ENCODE results near the gene TMC7. TPM values are rescaled to one million over a fixed set of nuclear protein-coding genes. Genes with fewer than 3 reads are reported as not detected.

The TMC7 gene
- total and polyA plus RNA-seq, 2 donors = 0.14 to 0.41 TPM

DNA sequence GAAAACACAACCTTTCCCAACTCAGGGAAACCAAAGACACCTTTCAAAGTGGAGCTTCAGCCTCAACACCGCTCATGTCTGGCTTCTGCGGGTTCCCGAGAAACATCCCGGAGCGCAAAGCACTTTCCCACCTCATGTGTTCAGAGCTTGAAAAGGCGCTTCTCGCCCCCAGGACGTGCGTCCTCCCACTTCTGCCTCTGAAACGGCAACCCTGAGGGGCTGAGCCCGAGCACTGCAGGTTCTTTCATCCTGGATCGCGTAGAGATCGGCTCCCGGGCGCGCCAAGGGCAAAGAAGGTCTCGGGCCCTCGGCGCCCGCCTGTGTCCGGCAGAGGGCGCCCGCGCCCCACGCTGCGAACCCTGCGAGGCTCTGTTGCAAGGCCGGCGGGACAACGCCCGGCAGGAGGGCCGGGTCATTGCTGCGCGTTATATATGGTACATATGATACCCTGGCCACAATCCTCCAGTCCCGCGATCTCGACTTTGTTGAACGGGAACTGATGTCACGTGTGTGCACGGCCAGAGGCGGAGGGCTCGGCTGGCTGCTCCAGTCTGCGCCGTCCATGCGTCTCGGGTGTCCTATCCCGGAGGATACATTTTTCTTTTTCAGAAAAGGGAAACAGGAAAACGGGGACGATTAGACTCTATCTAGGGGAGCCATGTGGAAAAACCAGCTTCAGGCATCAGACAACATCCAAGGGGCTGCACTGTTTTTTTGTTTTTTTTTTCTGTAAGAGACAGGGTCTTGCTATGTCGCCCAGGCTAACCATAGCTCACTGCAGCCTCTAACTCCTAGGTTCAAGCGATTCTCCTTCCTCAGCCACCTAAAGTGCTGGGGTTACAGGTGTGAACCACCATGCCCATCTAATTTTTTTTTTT is 102.8 kb downstream of the TMC7 start:
- Histone ChIP-seq H3K9me3 (ENCODE audit: control insufficient read depth in 2 of 2, insufficient read depth in 1 of 2, low read length in 1 of 2) (no peaks in the 10 kb centered on the region), H3K27me3 (ENCODE audit: control insufficient read depth in 2 of 2, insufficient read depth in 1 of 2, low read length in 1 of 2) (peaks cover 7 to 15% of the 10 kb centered on the region in 2 donors), H3K27ac (ENCODE audit: low read depth in 1 of 2, low read length in 1 of 2) (no peak overlapping the region), H3K4me1 (ENCODE audit: control insufficient read depth in 2 of 2, insufficient read depth in 2 of 2, low read length in 2 of 2) (peaks cover 0 to 9% of the 10 kb centered on the region in 2 donors), H3K4me3 (ENCODE audit: low read length in 2 of 2) (peak overlapping the region in 1 of 2 donors; percentile 22), H3K36me3 (ENCODE audit: control insufficient read depth in 2 of 2, insufficient read depth in 2 of 2, low read length in 1 of 2) (no peaks in the 10 kb centered on the region)
- peak; percentile 11 to 81 (median 49) for DNase-seq (ENCODE audit: low read depth in 6 of 9, low spot score in 9 of 9)
- WGBS = 9% methylated on average over 52 of the region's 52 CpGs

DNA sequence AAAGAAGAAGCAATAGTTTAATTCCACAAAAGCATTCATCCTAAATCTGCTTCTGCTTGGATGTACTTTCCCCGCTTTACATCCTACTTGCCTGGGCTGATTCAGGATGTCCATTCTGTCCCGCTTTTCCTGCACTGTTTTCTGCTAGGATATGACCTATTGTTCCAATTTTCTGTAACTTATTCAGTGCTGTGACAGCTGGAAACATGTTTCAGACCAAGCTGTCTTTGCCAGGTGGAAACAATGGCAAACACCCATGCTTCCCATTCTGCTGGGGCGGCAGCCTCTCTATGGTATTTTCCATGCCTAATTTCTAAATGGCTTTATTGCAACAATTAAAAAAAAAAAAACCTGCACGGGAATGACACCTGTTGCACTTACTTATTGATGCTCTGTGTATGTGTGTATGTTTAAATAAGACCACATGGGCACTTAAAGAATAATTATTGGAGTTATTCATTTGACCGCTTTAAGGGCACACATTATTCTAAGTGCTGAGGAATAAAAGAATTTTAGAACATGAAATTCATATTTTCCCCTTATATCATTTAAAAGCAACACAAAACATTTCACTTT is 104.7 kb downstream of the TMC7 start:
- Histone ChIP-seq H3K27me3 (ENCODE audit: control insufficient read depth in 2 of 2, insufficient read depth in 1 of 2, low read length in 1 of 2) (peaks cover 7 to 15% of the 10 kb centered on the region in 2 donors), H3K27ac (ENCODE audit: low read depth in 1 of 2, low read length in 1 of 2) (no peak overlapping the region), H3K4me3 (ENCODE audit: low read length in 2 of 2) (no peak overlapping the region), H3K9me3 (ENCODE audit: control insufficient read depth in 2 of 2, insufficient read depth in 1 of 2, low read length in 1 of 2) (no peaks in the 10 kb centered on the region), H3K36me3 (ENCODE audit: control insufficient read depth in 2 of 2, insufficient read depth in 2 of 2, low read length in 1 of 2) (no peaks in the 10 kb centered on the region), H3K4me1 (ENCODE audit: control insufficient read depth in 2 of 2, insufficient read depth in 2 of 2, low read length in 2 of 2) (peaks cover 0 to 9% of the 10 kb centered on the region in 2 donors)
- DNase-seq (ENCODE audit: low read depth in 6 of 9, low spot score in 9 of 9) = no peak
- WGBS = 95% methylated on average over 5 of the region's 5 CpGs

DNA sequence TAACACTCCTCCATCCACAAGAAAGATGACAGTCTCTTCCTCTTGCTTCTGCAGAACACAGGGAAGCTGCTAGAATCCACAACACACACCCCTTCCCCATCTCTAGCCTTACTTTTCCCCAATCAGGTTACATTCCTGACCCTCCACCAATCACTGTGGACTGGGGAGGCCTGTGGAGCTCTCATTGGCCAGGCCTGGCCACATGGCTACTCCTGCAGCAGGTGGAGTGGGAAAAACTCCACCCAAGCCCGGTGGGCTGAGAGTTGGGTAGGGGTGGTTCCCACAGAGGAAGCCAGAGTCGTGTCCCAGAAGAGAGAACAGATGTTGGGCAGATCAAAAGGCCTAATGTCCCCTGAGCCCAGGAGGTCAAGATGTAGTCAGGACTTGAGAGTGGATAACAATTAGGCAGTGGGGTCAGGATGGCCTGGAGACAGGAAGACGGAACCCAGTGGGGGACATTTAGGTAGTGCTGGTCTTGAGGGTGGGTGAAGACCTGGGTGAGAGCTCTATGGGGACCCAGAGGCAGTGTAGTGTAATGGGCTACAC is 105.7 kb downstream of the TMC7 start:
- no peaks in the 10 kb centered on the region for H3K36me3 ChIP-seq (ENCODE audit: control insufficient read depth in 2 of 2, insufficient read depth in 2 of 2, low read length in 1 of 2)
- WGBS = 90% methylated on average over 3 of the region's 3 CpGs
- no peak overlapping the region for H3K27ac ChIP-seq (ENCODE audit: low read depth in 1 of 2, low read length in 1 of 2)
- H3K9me3 ChIP-seq (ENCODE audit: control insufficient read depth in 2 of 2, insufficient read depth in 1 of 2, low read length in 1 of 2) = no peaks in the 10 kb centered on the region
- no peak for DNase-seq (ENCODE audit: low read depth in 6 of 9, low spot score in 9 of 9)
- H3K4me1 ChIP-seq (ENCODE audit: control insufficient read depth in 2 of 2, insufficient read depth in 2 of 2, low read length in 2 of 2) = peaks cover 0 to 9% of the 10 kb centered on the region in 2 donors
- no peak overlapping the region for H3K4me3 ChIP-seq (ENCODE audit: low read length in 2 of 2)
- peaks cover 7 to 15% of the 10 kb centered on the region in 2 donors for H3K27me3 ChIP-seq (ENCODE audit: control insufficient read depth in 2 of 2, insufficient read depth in 1 of 2, low read length in 1 of 2)

DNA sequence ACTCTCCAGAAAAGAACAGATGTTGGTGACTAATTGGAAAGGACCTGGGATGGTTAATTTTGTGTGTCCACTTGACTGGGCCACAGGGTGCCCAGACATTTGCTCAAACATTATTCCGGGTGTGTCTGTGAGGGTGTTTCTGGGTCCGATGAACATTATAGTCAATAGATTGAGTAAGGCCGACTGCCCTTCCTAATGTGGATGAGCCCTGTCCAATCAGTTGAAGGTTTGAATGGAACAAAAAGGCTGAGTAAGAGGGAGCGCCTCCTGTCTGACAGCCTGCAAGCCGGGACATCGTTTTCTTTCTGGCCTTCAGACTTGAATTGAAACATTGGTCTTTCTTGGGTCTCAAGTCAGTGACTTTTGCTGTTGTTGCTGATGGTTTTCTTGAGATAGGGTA is 107.2 kb downstream of the TMC7 start:
- 98% methylated on average over 6 of the region's 6 CpGs for WGBS
- Histone ChIP-seq H3K27ac (ENCODE audit: low read depth in 1 of 2, low read length in 1 of 2) (no peak overlapping the region), H3K9me3 (ENCODE audit: control insufficient read depth in 2 of 2, insufficient read depth in 1 of 2, low read length in 1 of 2) (no peaks in the 10 kb centered on the region), H3K36me3 (ENCODE audit: control insufficient read depth in 2 of 2, insufficient read depth in 2 of 2, low read length in 1 of 2) (no peaks in the 10 kb centered on the region), H3K4me1 (ENCODE audit: control insufficient read depth in 2 of 2, insufficient read depth in 2 of 2, low read length in 2 of 2) (peaks cover 0 to 8% of the 10 kb centered on the region in 2 donors), H3K4me3 (ENCODE audit: low read length in 2 of 2) (no peak overlapping the region), H3K27me3 (ENCODE audit: control insufficient read depth in 2 of 2, insufficient read depth in 1 of 2, low read length in 1 of 2) (peaks cover 4 to 11% of the 10 kb centered on the region in 2 donors)
- no peak for DNase-seq (ENCODE audit: low read depth in 6 of 9, low spot score in 9 of 9)

GRCh38 chr16:19092653-19093410 is 109.1 kb downstream of the TMC7 start:
- Histone ChIP-seq H3K27me3 (ENCODE audit: control insufficient read depth in 2 of 2, insufficient read depth in 1 of 2, low read length in 1 of 2) (no peaks in the 10 kb centered on the region), H3K36me3 (ENCODE audit: control insufficient read depth in 2 of 2, insufficient read depth in 2 of 2, low read length in 1 of 2) (no peaks in the 10 kb centered on the region), H3K9me3 (ENCODE audit: control insufficient read depth in 2 of 2, insufficient read depth in 1 of 2, low read length in 1 of 2) (no peaks in the 10 kb centered on the region), H3K4me3 (ENCODE audit: low read length in 2 of 2) (no peak overlapping the region), H3K27ac (ENCODE audit: low read depth in 1 of 2, low read length in 1 of 2) (no peak overlapping the region), H3K4me1 (ENCODE audit: control insufficient read depth in 2 of 2, insufficient read depth in 2 of 2, low read length in 2 of 2) (no peaks in the 10 kb centered on the region)
- WGBS = 89% methylated on average over 2 of the region's 2 CpGs
- DNase-seq (ENCODE audit: low read depth in 6 of 9, low spot score in 9 of 9) = no peak

DNA sequence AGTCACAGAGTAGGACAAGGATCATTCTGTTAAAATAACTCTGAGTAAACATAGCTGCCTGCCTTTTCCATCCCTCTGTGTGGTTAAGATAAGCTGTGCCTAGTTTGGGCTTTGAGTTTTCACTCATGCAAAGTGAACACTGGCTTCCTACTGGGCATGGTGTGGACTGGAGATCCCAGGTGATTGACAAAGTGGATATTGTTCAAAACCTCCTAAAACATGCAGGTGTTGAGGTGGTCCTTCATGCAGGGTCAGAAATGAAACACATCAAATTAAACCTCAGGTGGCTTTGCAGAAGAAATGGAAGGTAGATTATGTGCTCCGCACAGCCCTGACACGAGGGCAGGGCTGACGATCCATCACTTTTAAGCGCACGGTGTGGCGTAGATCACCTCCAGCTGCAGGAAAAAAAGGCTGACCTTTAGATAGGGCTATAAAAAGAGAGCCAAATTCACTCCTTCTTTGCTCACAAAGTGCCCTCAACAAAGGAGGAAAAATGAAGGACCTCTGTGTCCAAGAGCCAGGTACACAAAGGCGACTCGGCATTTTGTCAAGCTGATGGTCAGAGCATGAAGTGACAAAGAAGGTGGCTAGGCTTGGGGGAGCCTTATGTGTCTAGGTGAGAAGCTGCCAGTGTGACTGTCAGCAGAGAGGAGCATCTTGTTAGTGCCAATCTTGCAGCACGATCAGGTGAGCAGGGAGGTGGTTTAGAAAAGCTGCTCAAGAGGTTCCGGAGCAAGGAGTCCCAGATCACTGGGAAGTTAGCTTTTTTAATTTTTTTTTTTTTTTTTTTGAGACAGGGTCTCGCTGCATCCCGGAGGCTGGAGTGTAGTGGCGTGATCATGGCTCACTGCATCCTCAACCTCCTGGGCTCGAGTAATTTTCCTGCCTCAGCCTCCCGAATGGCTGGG is 110.2 kb downstream of the TMC7 start:
- WGBS = 89% methylated on average over 15 of the region's 15 CpGs
- Histone ChIP-seq H3K27me3 (ENCODE audit: control insufficient read depth in 2 of 2, insufficient read depth in 1 of 2, low read length in 1 of 2) (no peaks in the 10 kb centered on the region), H3K36me3 (ENCODE audit: control insufficient read depth in 2 of 2, insufficient read depth in 2 of 2, low read length in 1 of 2) (no peaks in the 10 kb centered on the region), H3K4me3 (ENCODE audit: low read length in 2 of 2) (no peak overlapping the region), H3K27ac (ENCODE audit: low read depth in 1 of 2, low read length in 1 of 2) (no peak overlapping the region), H3K4me1 (ENCODE audit: control insufficient read depth in 2 of 2, insufficient read depth in 2 of 2, low read length in 2 of 2) (no peaks in the 10 kb centered on the region), H3K9me3 (ENCODE audit: control insufficient read depth in 2 of 2, insufficient read depth in 1 of 2, low read length in 1 of 2) (no peaks in the 10 kb centered on the region)
- DNase-seq (ENCODE audit: low read depth in 6 of 9, low spot score in 9 of 9) = no peak

DNA sequence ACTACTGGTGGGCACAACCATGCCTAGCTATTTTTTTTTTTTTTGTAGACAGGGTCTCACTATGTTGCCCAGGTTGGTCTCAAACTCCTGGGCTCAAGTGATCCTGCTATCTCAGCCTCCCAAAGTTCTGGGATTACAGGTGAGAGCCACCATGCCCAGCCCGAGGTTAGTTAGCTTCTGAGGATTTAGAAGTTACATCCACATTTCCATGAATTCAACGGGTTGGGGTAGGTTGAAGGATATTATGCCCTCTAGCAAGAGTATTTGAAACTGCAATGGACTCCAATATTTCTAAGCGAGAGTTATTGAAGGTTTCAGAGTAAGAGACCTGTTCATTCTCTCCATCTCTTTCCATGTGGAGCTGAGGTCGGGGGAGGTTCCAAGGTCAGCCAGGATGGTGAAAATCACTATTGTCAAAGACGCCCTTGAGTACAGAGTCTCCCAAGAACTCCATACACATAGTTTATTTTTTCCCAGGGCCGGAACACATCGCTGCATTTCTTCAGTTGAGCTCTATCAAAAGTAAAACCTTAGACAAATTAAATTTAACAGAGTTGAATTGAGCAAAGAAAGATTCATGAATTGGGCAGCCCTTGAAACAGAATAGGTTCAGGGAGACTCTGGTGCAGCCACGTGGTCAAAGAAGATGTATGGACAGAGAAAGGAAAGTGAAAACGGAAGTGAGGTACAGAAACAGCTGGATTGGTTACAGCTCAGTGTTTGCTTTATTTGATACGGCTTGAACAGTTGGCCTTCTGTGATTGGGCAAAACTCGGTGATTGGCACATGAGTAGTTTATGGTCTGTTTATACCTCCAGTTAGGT is 111.0 kb downstream of the TMC7 start:
- DNase-seq (ENCODE audit: low read depth in 6 of 9, low spot score in 9 of 9) = no peak
- Histone ChIP-seq H3K36me3 (ENCODE audit: control insufficient read depth in 2 of 2, insufficient read depth in 2 of 2, low read length in 1 of 2) (no peaks in the 10 kb centered on the region), H3K27ac (ENCODE audit: low read depth in 1 of 2, low read length in 1 of 2) (no peak overlapping the region), H3K27me3 (ENCODE audit: control insufficient read depth in 2 of 2, insufficient read depth in 1 of 2, low read length in 1 of 2) (no peaks in the 10 kb centered on the region), H3K9me3 (ENCODE audit: control insufficient read depth in 2 of 2, insufficient read depth in 1 of 2, low read length in 1 of 2) (no peaks in the 10 kb centered on the region), H3K4me3 (ENCODE audit: low read length in 2 of 2) (no peak overlapping the region), H3K4me1 (ENCODE audit: control insufficient read depth in 2 of 2, insufficient read depth in 2 of 2, low read length in 2 of 2) (no peaks in the 10 kb centered on the region)
- 83% methylated on average over 11 of the region's 11 CpGs for WGBS

DNA sequence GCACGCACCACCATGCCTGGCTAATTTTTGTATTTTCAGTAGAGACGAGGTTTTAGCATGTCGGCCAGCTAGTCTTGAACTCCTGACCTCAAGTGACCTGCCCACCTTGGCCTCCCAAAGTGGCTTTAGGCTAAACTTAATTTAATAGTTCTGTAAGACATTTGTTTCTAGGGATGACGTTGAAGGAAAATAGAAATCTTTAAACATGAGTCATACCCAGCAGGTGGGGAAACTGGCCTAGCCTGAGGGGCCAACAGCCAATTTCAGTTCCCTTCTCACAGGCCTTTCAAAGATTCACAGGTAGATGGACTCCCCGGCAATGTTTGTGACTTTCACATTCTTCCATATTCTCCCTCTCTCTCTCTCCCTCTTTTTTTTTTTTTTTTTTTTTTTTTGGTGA is 111.9 kb downstream of the TMC7 start:
- Histone ChIP-seq H3K9me3 (ENCODE audit: control insufficient read depth in 2 of 2, insufficient read depth in 1 of 2, low read length in 1 of 2) (no peaks in the 10 kb centered on the region), H3K27ac (ENCODE audit: low read depth in 1 of 2, low read length in 1 of 2) (no peak overlapping the region), H3K4me1 (ENCODE audit: control insufficient read depth in 2 of 2, insufficient read depth in 2 of 2, low read length in 2 of 2) (no peaks in the 10 kb centered on the region), H3K4me3 (ENCODE audit: low read length in 2 of 2) (no peak overlapping the region), H3K36me3 (ENCODE audit: control insufficient read depth in 2 of 2, insufficient read depth in 2 of 2, low read length in 1 of 2) (no peaks in the 10 kb centered on the region), H3K27me3 (ENCODE audit: control insufficient read depth in 2 of 2, insufficient read depth in 1 of 2, low read length in 1 of 2) (no peaks in the 10 kb centered on the region)
- DNase-seq (ENCODE audit: low read depth in 6 of 9, low spot score in 9 of 9) = no peak
- 95% methylated on average over 5 of the region's 5 CpGs for WGBS
